Thyroid gland (tissue), 4 donors: ENCODE measurements around the gene BMPR2. TPM values are rescaled to one million over a fixed set of nuclear protein-coding genes. Genes with fewer than 3 reads are reported as not detected.
"Not testable (repeated sequence)": the region's sequence is repeated elsewhere in the genome, so short reads cannot be mapped to it uniquely, and the experiment has no call there.

Source experiments
- DNase-seq, 2 donors: peaks; one replicate each; pipeline ENCODE4 v3.0.0-alpha.2; 2019
- H3K27ac ChIP-seq, 3 donors: fragments of 200-600 bp; sonication (generic); 1 replicate in 2 of 3; 2 replicates in 1 of 3; pipeline ENCODE4 v1.5.1; 2016 to 2019; ENCODE audit warnings: mild to moderate bottlenecking in 1 of 3, moderate library complexity in 1 of 3
- H3K27me3 ChIP-seq: fragments of 200-600 bp; sonication (generic); one replicate; pipeline ENCODE4 v1.5.1; 2019
- H3K36me3 ChIP-seq, 2 donors: fragments of 200-600 bp; sonication (generic); one replicate each; pipeline ENCODE4 v1.5.1; 2016 to 2019
- H3K4me1 ChIP-seq, 2 donors: fragments of 200-600 bp; sonication (generic); one replicate each; pipeline ENCODE4 v1.5.1; 2017 to 2019
- H3K4me3 ChIP-seq, 3 donors: fragments of 200-600 bp; sonication (generic); replicated peaks in 1 of 3; 1 replicate in 2 of 3; 2 replicates in 1 of 3; pipeline ENCODE4 v1.5.1; 2016; ENCODE audit warnings: mild to moderate bottlenecking in 1 of 3
- H3K9me3 ChIP-seq: fragments of 200-600 bp; sonication (generic); one replicate; pipeline ENCODE4 v1.5.1; 2017
- POLR2A ChIP-seq, 2 donors: fragments of 450-650 bp; IDR thresholded peaks; one replicate each; pipeline ENCODE4 v1.6.1; 2017; ENCODE audit warnings: antibody characterized with exemption in 2 of 2, mild to moderate bottlenecking in 2 of 2, moderate library complexity in 1 of 2
- WGBS, 2 donors: methylation state at CpG; one replicate each; pipeline ENCODE4 v1.1.5; 2017; 5-methylcytosine and 5-hydroxymethylcytosine counted together
- intact Hi-C: fragments of 100-400 bp; cut with DNase I; formaldehyde crosslinking; loops from one replicate; pipeline ENCODE4 v1.15.1; 2023
- total RNA-seq, 4 donors: library from RNA; depleted of rRNA; stranded (reverse); fragments of >200 nt; gene quantifications; one replicate each; pipeline ENCODE4 v1.2.3, GENCODE V29; 2016
- TF ChIP-seq, protein P1 (sequence below), 6 experiments: fragments of 200-600 bp in 3 of 6; fragments of 450-650 bp in 3 of 6; sonication (generic) in 3 of 6; IDR thresholded peaks; one replicate each; pipeline ENCODE4 v1.5.1; 2016 to 2019; ENCODE audit warnings: antibody characterized with exemption in 6 of 6, mild to moderate bottlenecking in 2 of 6, inconsistent platforms in 1 of 6, moderate library complexity in 1 of 6

BMPR2 gene
- total RNA-seq, 4 donors from 2014 or later, result 50.1 to 67.0 (median 56.3) TPM

GRCh38 chr2:202560200-202560599 is 184.1 kb downstream of the BMPR2 start:
- DNase-seq, result no peak
- intact Hi-C loops, result no loop called here
- no peak overlapping the region for H3K27ac ChIP-seq
- H3K36me3 ChIP-seq, result peaks cover 8 to 10% of the 10 kb centered on the region in 2 donors
- H3K27me3 ChIP-seq, result no peaks in the 10 kb centered on the region
- H3K9me3 ChIP-seq, result no peaks in the 10 kb centered on the region
- TF ChIP-seq POLR2A (IDR thresholded peaks at IDR 0.05), result no peak
- TF ChIP-seq, protein P1, sequence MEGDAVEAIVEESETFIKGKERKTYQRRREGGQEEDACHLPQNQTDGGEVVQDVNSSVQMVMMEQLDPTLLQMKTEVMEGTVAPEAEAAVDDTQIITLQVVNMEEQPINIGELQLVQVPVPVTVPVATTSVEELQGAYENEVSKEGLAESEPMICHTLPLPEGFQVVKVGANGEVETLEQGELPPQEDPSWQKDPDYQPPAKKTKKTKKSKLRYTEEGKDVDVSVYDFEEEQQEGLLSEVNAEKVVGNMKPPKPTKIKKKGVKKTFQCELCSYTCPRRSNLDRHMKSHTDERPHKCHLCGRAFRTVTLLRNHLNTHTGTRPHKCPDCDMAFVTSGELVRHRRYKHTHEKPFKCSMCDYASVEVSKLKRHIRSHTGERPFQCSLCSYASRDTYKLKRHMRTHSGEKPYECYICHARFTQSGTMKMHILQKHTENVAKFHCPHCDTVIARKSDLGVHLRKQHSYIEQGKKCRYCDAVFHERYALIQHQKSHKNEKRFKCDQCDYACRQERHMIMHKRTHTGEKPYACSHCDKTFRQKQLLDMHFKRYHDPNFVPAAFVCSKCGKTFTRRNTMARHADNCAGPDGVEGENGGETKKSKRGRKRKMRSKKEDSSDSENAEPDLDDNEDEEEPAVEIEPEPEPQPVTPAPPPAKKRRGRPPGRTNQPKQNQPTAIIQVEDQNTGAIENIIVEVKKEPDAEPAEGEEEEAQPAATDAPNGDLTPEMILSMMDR (IDR thresholded peaks at IDR 0.05), result no peak
- no peaks in the 10 kb centered on the region for H3K4me1 ChIP-seq
- no peak overlapping the region for H3K4me3 ChIP-seq
- 87 to 89% methylated on average over 1 of the region's 1 CpG for WGBS, 2 donors

- WGBS, 2 donors, result 76 to 78% methylated on average over 1 of the region's 1 CpG
- Histone ChIP-seq H3K27ac (no peak overlapping the region), H3K36me3 (no peaks in the 10 kb centered on the region), H3K4me1 (no peaks in the 10 kb centered on the region), H3K9me3 (no peaks in the 10 kb centered on the region), H3K4me3 (no peak overlapping the region), H3K27me3 (no peaks in the 10 kb centered on the region)
- intact Hi-C loops, result no loop called here
- TF ChIP-seq, protein P1 (IDR thresholded peaks at IDR 0.05), result no peak
- TF ChIP-seq POLR2A (IDR thresholded peaks at IDR 0.05), result no peak
- DNase-seq, result no peak
These were observed 188.1 kb downstream of the BMPR2 start for GRCh38 chr2:202564226-202564625.

GRCh38 chr2:202566286-202566685 is 190.2 kb downstream of the BMPR2 start:
- TF ChIP-seq POLR2A (IDR thresholded peaks at IDR 0.05), result no peak
- TF ChIP-seq, protein P1 (IDR thresholded peaks at IDR 0.05), result no peak
- Histone ChIP-seq H3K27ac (no peak overlapping the region), H3K9me3 (no peaks in the 10 kb centered on the region), H3K36me3 (no peaks in the 10 kb centered on the region), H3K4me3 (no peak overlapping the region), H3K27me3 (no peaks in the 10 kb centered on the region), H3K4me1 (no peaks in the 10 kb centered on the region)
- intact Hi-C loops, result no loop called here
- 61% methylated on average over 2 of the region's 2 CpGs for WGBS, 2 donors
- no peak for DNase-seq

GRCh38 chr2:202574541-202574940 is 198.4 kb downstream of the BMPR2 start:
- no peaks in the 10 kb centered on the region for H3K4me1 ChIP-seq
- no peaks in the 10 kb centered on the region for H3K9me3 ChIP-seq
- no peaks in the 10 kb centered on the region for H3K36me3 ChIP-seq
- DNase-seq, result no peak
- TF ChIP-seq, protein P1 (IDR thresholded peaks at IDR 0.05), result no peak
- no peak for TF ChIP-seq POLR2A (IDR thresholded peaks at IDR 0.05)
- H3K27me3 ChIP-seq, result no peaks in the 10 kb centered on the region
- intact Hi-C loops, result no loop called here
- WGBS, 2 donors, result 66 to 69% methylated on average over 2 of the region's 2 CpGs
- no peak overlapping the region for H3K4me3 ChIP-seq
- H3K27ac ChIP-seq, result peak overlapping the region in 1 of 3 donors; percentile 17

DNA sequence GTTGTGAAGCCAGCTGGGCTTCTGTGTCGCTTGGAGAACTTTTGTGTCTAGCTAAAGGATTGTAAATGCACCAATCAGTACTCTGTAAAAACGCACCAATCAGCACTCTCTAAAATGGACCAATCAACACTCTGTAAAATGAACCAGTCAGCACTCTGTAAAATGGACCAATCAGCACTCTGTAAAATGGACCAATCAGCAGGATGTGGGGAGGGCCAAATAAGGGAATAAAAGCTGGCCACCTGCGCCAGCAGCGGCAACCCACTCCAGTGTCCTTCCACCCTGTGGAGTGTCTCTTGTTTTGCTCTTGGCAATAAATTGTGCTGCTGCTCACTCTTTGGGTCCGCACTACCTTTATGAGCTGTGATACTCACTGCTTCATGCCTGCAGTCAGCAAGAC is 199.1 kb downstream of the BMPR2 start:
- H3K4me1 ChIP-seq, DNase-seq, H3K4me3 ChIP-seq, intact Hi-C loops, H3K27ac ChIP-seq, H3K9me3 ChIP-seq, H3K36me3 ChIP-seq, H3K27me3 ChIP-seq: not testable (repeated sequence)
- 96 to 97% methylated on average over 5 of the region's 5 CpGs for WGBS, 2 donors
